A673 (cell line): ENCODE results near the gene PDLIM5.

Experiments used
- EZH2 ChIP-seq: fragments of 200-600 bp; sonication (generic); IDR thresholded peaks from 2 replicates; pipeline ENCODE4 v1.6.1; 2017; ENCODE audit warnings: borderline replicate concordance, low read depth, mild to moderate bottlenecking, mixed read lengths, antibody characterized with exemption, low read length; ENCODE audit not compliant: poor library complexity, severe bottlenecking
- TF ChIP-seq, protein P1 (sequence below): fragments of 300-800, 200-600 bp; sonication (generic); conservative IDR thresholded peaks from 2 replicates; pipeline ENCODE4 v1.5.1; 2017; ENCODE audit warnings: low read depth, mild to moderate bottlenecking, antibody characterized with exemption, low read length, moderate library complexity, mixed read lengths

DNA sequence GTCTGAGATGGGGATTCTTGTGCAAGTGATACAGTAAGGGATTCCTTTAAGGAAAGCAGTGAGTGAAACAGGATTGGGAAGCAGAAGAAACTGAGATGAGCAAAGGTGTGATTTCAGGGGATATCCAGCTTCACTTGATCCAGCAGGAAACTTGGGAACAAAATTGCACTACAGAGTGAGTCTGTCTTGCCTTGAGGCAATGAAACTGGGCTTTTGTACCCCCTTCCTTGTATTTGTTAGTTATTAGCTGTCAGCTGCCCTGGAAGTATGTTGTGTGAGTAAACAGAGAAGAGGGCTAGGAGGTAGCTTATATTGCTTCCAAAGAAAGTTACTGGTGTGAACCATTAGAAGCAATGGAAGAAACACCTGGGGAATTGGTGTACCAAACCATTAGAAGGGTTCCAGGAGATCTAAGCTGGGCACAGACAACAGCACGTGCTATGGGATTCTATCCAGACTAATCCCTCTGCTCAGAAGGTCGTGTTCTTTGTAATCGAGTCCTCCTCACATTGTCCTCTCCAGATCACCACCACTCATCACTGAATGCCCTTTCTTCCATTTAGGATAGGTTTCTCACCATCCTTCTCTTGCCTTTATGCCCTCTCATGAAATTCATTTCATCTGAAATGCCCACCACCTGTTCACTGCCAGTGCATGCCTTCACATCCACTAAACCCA lies 76.0 kb downstream of the PDLIM5 start:
- TF ChIP-seq, protein P1, sequence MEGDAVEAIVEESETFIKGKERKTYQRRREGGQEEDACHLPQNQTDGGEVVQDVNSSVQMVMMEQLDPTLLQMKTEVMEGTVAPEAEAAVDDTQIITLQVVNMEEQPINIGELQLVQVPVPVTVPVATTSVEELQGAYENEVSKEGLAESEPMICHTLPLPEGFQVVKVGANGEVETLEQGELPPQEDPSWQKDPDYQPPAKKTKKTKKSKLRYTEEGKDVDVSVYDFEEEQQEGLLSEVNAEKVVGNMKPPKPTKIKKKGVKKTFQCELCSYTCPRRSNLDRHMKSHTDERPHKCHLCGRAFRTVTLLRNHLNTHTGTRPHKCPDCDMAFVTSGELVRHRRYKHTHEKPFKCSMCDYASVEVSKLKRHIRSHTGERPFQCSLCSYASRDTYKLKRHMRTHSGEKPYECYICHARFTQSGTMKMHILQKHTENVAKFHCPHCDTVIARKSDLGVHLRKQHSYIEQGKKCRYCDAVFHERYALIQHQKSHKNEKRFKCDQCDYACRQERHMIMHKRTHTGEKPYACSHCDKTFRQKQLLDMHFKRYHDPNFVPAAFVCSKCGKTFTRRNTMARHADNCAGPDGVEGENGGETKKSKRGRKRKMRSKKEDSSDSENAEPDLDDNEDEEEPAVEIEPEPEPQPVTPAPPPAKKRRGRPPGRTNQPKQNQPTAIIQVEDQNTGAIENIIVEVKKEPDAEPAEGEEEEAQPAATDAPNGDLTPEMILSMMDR: no peak
- no peak for TF ChIP-seq EZH2
